HEK293 (cell line): Measurements from ENCODE around the gene PRTN3.
A peak's percentile ranks its signal among the peaks of the same experiment; 100 is the strongest.

ENCODE experiments used
- CTCF ChIA-PET: fragments of 350-600 bp; formaldehyde crosslinking; extraction: SDS; loops from one replicate; lab custom pipeline; 2021; ENCODE audit warnings: antibody characterized with exemption; lab: Yijun Ruan, JAX
- POLR2A ChIA-PET: fragments of 300-600 bp; formaldehyde crosslinking; extraction: SDS; loops from one replicate; lab custom pipeline; 2020; ENCODE audit warnings: antibody characterized with exemption, inconsistent platforms; lab: Yijun Ruan, JAX
- H3K27ac ChIP-seq: fragments of 200-500 bp; sonication (Bioruptor generic); 2 replicates; pipeline ENCODE4 v1.5.1; 2014; ENCODE audit warnings: low read depth, low read length, control low read depth, inconsistent platforms; ENCODE audit errors: extremely low read depth
- H3K36me3 ChIP-seq, 2 experiments: fragments of 200-500 bp in 1 of 2; sonication (Bioruptor generic) in 1 of 2; 1 replicate in 1 of 2; 2 replicates in 1 of 2; pipeline ENCODE4 v1.5.1; 2014 to 2017; ENCODE audit warnings: inconsistent platforms in 2 of 2, low read length in 2 of 2; ENCODE audit not compliant: control insufficient read depth in 2 of 2, insufficient read depth in 1 of 2
- H3K4me1 ChIP-seq: fragments of 200-500 bp; sonication (Bioruptor generic); 2 replicates; pipeline ENCODE4 v1.5.1; 2014; ENCODE audit warnings: mild to moderate bottlenecking, low read length, inconsistent platforms; ENCODE audit not compliant: control insufficient read depth, insufficient read depth
- H3K4me3 ChIP-seq: 2 replicates; pipeline ENCODE4 v1.5.1; 2011; ENCODE audit warnings: low read depth, mild to moderate bottlenecking, control low read depth, low read length, moderate library complexity
- H3K9me3 ChIP-seq: fragments of 200-500 bp; sonication (Bioruptor generic); 2 replicates; pipeline ENCODE4 v1.5.1; 2014; ENCODE audit warnings: low read depth, low read length, inconsistent platforms; ENCODE audit not compliant: control insufficient read depth, insufficient read depth
- BCL11B ChIP-seq: fragments of 450-650 bp; formaldehyde crosslinking; IDR thresholded peaks from 2 replicates; pipeline ENCODE4 v1.5.1; 2016; ENCODE audit warnings: low read depth, missing biosample characterization, missing genetic modification characterization
- BCL6B ChIP-seq: fragments of 450-650 bp; formaldehyde crosslinking; IDR thresholded peaks from 2 replicates; pipeline ENCODE4 v1.5.1; 2017; ENCODE audit warnings: missing biosample characterization, missing genetic modification characterization
- EGR2 ChIP-seq: fragments of 450-650 bp; formaldehyde crosslinking; IDR thresholded peaks from 2 replicates; pipeline ENCODE4 v1.5.1; 2016; ENCODE audit warnings: low read depth, missing biosample characterization, missing genetic modification characterization
- KLF7 ChIP-seq: fragments of 450-650 bp; formaldehyde crosslinking; IDR thresholded peaks from 2 replicates; pipeline ENCODE4 v1.5.1; 2016; ENCODE audit warnings: missing biosample characterization, missing genetic modification characterization, borderline replicate concordance
- MZF1 ChIP-seq: fragments of 450-650 bp; formaldehyde crosslinking; IDR thresholded peaks from 2 replicates; pipeline ENCODE4 v1.5.1; 2017; ENCODE audit warnings: missing biosample characterization, missing genetic modification characterization, borderline replicate concordance
- TSHZ1 ChIP-seq: fragments of 450-650 bp; formaldehyde crosslinking; IDR thresholded peaks from 2 replicates; pipeline ENCODE4 v1.5.1; 2016; ENCODE audit warnings: missing biosample characterization, missing genetic modification characterization, borderline replicate concordance
- ZFHX2 ChIP-seq: fragments of 450-650 bp; formaldehyde crosslinking; conservative IDR thresholded peaks from 2 replicates; pipeline ENCODE4 v1.5.1; 2016; ENCODE audit warnings: missing biosample characterization, missing genetic modification characterization
- ZFP41 ChIP-seq: fragments of 450-650 bp; formaldehyde crosslinking; IDR thresholded peaks from 2 replicates; pipeline ENCODE4 v1.5.1; 2016; ENCODE audit warnings: missing biosample characterization, missing genetic modification characterization, borderline replicate concordance
- ZNF10 ChIP-seq: fragments of 450-650 bp; formaldehyde crosslinking; IDR thresholded peaks from 2 replicates; pipeline ENCODE4 v1.5.1; 2017; ENCODE audit warnings: missing biosample characterization, missing genetic modification characterization
- ZNF174 ChIP-seq: fragments of 450-650 bp; formaldehyde crosslinking; IDR thresholded peaks from 2 replicates; pipeline ENCODE4 v1.5.0; 2017; ENCODE audit warnings: missing biosample characterization, mild to moderate bottlenecking, missing genetic modification characterization
- ZNF18 ChIP-seq: fragments of 450-650 bp; formaldehyde crosslinking; IDR thresholded peaks from 2 replicates; pipeline ENCODE4 v1.5.1; 2016; ENCODE audit warnings: missing biosample characterization, missing genetic modification characterization
- ZNF23 ChIP-seq: fragments of 450-650 bp; formaldehyde crosslinking; IDR thresholded peaks from 2 replicates; pipeline ENCODE4 v1.5.1; 2016; ENCODE audit warnings: missing biosample characterization, missing genetic modification characterization, borderline replicate concordance
- ZNF266 ChIP-seq: fragments of 450-650 bp; formaldehyde crosslinking; IDR thresholded peaks from 2 replicates; pipeline ENCODE4 v1.5.1; 2016; ENCODE audit warnings: missing biosample characterization, missing genetic modification characterization, low read depth
- ZNF501 ChIP-seq: fragments of 450-650 bp; formaldehyde crosslinking; IDR thresholded peaks from 2 replicates; pipeline ENCODE4 v1.5.1; 2016; ENCODE audit warnings: missing biosample characterization, missing genetic modification characterization
- ZNF707 ChIP-seq: fragments of 450-650 bp; formaldehyde crosslinking; IDR thresholded peaks from 2 replicates; pipeline ENCODE4 v1.5.1; 2016; ENCODE audit warnings: missing biosample characterization, missing genetic modification characterization
- ZNF785 ChIP-seq: fragments of 450-650 bp; formaldehyde crosslinking; IDR thresholded peaks from 2 replicates; pipeline ENCODE4 v1.5.1; 2016; ENCODE audit warnings: missing biosample characterization, missing genetic modification characterization
- ZNF830 ChIP-seq: fragments of 450-650 bp; IDR thresholded peaks from 2 replicates; pipeline ENCODE4 v1.5.0; 2018; ENCODE audit warnings: missing biosample characterization, missing genetic modification characterization, low read depth, mild to moderate bottlenecking, moderate library complexity
- TF ChIP-seq, protein P1 (sequence below): fragments of 450-650 bp; formaldehyde crosslinking; IDR thresholded peaks from 2 replicates; pipeline ENCODE4 v1.5.1; 2016; ENCODE audit warnings: missing biosample characterization, missing genetic modification characterization
- TF ChIP-seq, protein P2 (sequence below): fragments of 450-650 bp; formaldehyde crosslinking; IDR thresholded peaks from 2 replicates; pipeline ENCODE4 v1.5.1; 2017; ENCODE audit warnings: missing biosample characterization, missing genetic modification characterization
- TF ChIP-seq, protein P3 (sequence below): fragments of 450-650 bp; formaldehyde crosslinking; IDR thresholded peaks from 2 replicates; pipeline ENCODE4 v1.5.1; 2016; ENCODE audit warnings: missing biosample characterization, missing genetic modification characterization

The PRTN3 gene

GRCh38 chr19:840519-841206, at the start of gene PRTN3:
Gene PRTN3, plus strand, starts transcription at chr19:840999. Its CDS starts 10 bp downstream, at chr19:841009.
- ChIA-PET CTCF (interaction anchor here (0.7 kb wide), 2 partner anchors 13 to 41 kb away, joined by 3 read pairs; no protein-coding TSS in a partner anchor), POLR2A (no interaction called here)

DNA sequence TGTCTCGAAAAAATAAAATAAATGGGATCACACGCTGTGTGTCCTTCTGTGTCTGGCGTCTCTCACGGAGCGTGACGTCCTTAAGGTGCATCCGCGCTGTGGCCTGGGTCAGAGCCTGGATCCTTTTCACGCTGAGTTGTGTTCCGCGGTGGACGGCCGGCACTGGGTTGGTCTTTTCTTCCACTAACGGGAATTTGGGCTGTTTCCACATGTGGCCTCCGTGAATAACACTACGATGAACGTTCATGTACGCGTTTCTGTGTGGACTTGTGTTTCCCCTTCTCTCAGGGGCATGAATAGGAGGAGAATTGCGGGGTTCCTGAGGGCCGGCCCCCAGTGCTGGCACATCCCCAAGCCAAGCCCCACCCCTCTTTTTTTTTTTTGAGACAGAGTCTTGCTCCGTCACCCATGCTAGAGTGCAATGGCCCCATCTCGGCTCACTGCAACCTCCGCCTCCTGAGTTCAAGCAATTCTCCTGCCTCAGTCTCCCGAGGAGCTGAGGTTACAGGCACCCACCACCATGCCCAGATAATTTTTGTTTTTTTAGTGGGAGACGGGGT, 49.7 kb upstream of the PRTN3 start:
- Histone ChIP-seq H3K4me1 (peaks cover 2% of the 10 kb centered on the region; the same call in 1 of the 2 replicates), H3K36me3 (no peaks in the 10 kb centered on the region), H3K4me3 (no peak overlapping the region), H3K9me3 (no peaks in the 10 kb centered on the region), H3K27ac (no peak overlapping the region)
- POLR2A ChIA-PET: no interaction called here
- CTCF ChIA-PET: interaction anchor here (0.6 kb wide), 1 partner anchor 292 kb away, joined by 4 read pairs; no protein-coding TSS in a partner anchor
- TF ChIP-seq BCL11B (tag by site-specific recombination): no peak
- no peak for TF ChIP-seq ZNF501 (tag by site-specific recombination)
- TF ChIP-seq MZF1 (tag by site-specific recombination): no peak
- TF ChIP-seq ZFP41 (tag by site-specific recombination): no peak
- TF ChIP-seq ZNF830: no peak
- TF ChIP-seq KLF7 (tag by site-specific recombination): no peak
- no peak for TF ChIP-seq ZNF174
- no peak for TF ChIP-seq ZNF23 (tag by site-specific recombination)
- TF ChIP-seq ZNF266: no peak
- TF ChIP-seq, protein P1, sequence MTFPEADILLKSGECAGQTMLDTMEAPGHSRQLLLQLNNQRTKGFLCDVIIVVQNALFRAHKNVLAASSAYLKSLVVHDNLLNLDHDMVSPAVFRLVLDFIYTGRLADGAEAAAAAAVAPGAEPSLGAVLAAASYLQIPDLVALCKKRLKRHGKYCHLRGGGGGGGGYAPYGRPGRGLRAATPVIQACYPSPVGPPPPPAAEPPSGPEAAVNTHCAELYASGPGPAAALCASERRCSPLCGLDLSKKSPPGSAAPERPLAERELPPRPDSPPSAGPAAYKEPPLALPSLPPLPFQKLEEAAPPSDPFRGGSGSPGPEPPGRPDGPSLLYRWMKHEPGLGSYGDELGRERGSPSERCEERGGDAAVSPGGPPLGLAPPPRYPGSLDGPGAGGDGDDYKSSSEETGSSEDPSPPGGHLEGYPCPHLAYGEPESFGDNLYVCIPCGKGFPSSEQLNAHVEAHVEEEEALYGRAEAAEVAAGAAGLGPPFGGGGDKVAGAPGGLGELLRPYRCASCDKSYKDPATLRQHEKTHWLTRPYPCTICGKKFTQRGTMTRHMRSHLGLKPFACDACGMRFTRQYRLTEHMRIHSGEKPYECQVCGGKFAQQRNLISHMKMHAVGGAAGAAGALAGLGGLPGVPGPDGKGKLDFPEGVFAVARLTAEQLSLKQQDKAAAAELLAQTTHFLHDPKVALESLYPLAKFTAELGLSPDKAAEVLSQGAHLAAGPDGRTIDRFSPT (tag by site-specific recombination): no peak
- TF ChIP-seq ZNF10 (tag by site-specific recombination): no peak
- no peak for TF ChIP-seq BCL6B (tag by site-specific recombination)
- TF ChIP-seq, protein P2, sequence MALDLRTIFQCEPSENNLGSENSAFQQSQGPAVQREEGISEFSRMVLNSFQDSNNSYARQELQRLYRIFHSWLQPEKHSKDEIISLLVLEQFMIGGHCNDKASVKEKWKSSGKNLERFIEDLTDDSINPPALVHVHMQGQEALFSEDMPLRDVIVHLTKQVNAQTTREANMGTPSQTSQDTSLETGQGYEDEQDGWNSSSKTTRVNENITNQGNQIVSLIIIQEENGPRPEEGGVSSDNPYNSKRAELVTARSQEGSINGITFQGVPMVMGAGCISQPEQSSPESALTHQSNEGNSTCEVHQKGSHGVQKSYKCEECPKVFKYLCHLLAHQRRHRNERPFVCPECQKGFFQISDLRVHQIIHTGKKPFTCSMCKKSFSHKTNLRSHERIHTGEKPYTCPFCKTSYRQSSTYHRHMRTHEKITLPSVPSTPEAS (tag by site-specific recombination): no peak
- no peak for TF ChIP-seq ZNF18 (tag by site-specific recombination)
- TF ChIP-seq ZNF707 (tag by site-specific recombination): no peak
- TF ChIP-seq TSHZ1 (tag by site-specific recombination): no peak

More at GRCh38 chr19:840519-841206, at the start of gene PRTN3:
- Histone ChIP-seq H3K4me1 (no peaks in the 10 kb centered on the region; the same call in 1 of the 2 replicates), H3K9me3 (no peaks in the 10 kb centered on the region), H3K27ac (no peak within 1 kb of the TSS), H3K36me3 (no peaks in the 10 kb centered on the region), H3K4me3 (no peak within 1 kb of the TSS)
- TF ChIP-seq ZFHX2 (tag by site-specific recombination) (peak; percentile 50; the same call in 1 of the 2 replicates), ZNF785 (no peak), EGR2 (tag by site-specific recombination) (peak; percentile 50)
- TF ChIP-seq, protein P3, sequence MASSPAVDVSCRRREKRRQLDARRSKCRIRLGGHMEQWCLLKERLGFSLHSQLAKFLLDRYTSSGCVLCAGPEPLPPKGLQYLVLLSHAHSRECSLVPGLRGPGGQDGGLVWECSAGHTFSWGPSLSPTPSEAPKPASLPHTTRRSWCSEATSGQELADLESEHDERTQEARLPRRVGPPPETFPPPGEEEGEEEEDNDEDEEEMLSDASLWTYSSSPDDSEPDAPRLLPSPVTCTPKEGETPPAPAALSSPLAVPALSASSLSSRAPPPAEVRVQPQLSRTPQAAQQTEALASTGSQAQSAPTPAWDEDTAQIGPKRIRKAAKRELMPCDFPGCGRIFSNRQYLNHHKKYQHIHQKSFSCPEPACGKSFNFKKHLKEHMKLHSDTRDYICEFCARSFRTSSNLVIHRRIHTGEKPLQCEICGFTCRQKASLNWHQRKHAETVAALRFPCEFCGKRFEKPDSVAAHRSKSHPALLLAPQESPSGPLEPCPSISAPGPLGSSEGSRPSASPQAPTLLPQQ (tag by site-specific recombination): no peak
